Liver (tissue), 9 donors: ENCODE data around the gene RHPN2. TPM values are rescaled to one million over a fixed set of nuclear protein-coding genes. Genes with fewer than 3 reads are reported as not detected.

ENCODE experiments used
- DNase-seq: peaks from one replicate; pipeline ENCODE4 v3.0.0-alpha.2; 2017; ENCODE audit warnings: low spot score
- H3K27ac ChIP-seq, 2 donors: one replicate each; pipeline ENCODE4 v1.7.0; 2013; ENCODE audit warnings: inconsistent platforms in 2 of 2, low read length in 2 of 2, control low read depth in 1 of 2, low read depth in 1 of 2, mild to moderate bottlenecking in 1 of 2
- H3K27me3 ChIP-seq, 4 donors: one replicate each; pipeline versions ENCODE4 v1.6.1 to v1.7.0; 2013; ENCODE audit warnings: low read length in 3 of 4, inconsistent platforms in 1 of 4, mild to moderate bottlenecking in 1 of 4, moderate library complexity in 1 of 4; ENCODE audit not compliant: control insufficient read depth in 4 of 4, insufficient read depth in 4 of 4
- H3K36me3 ChIP-seq, 4 donors: one replicate each; pipeline versions ENCODE4 v1.6.1 to v1.7.0; 2013; ENCODE audit warnings: low read length in 3 of 4, mild to moderate bottlenecking in 3 of 4, low read depth in 1 of 4, moderate library complexity in 1 of 4; ENCODE audit not compliant: control insufficient read depth in 4 of 4, insufficient read depth in 3 of 4
- H3K4me1 ChIP-seq, 4 donors: one replicate each; pipeline versions ENCODE4 v1.6.1 to v1.7.0; 2013; ENCODE audit warnings: low read length in 3 of 4, mild to moderate bottlenecking in 3 of 4, moderate library complexity in 1 of 4; ENCODE audit not compliant: control insufficient read depth in 4 of 4, insufficient read depth in 4 of 4
- H3K4me3 ChIP-seq, 3 donors: one replicate each; pipeline versions ENCODE4 v1.6.1 to v1.7.0; 2013; ENCODE audit warnings: low read length in 3 of 3, control low read depth in 1 of 3, low read depth in 1 of 3, mild to moderate bottlenecking in 1 of 3
- H3K9ac ChIP-seq, 2 donors: one replicate each; pipeline ENCODE4 v1.7.0; 2013; ENCODE audit warnings: low read length in 2 of 2, mild to moderate bottlenecking in 2 of 2, moderate library complexity in 2 of 2, control low read depth in 1 of 2, low read depth in 1 of 2
- H3K9me3 ChIP-seq, 4 donors: one replicate each; pipeline versions ENCODE4 v1.6.1 to v1.7.0; 2013; ENCODE audit warnings: low read length in 3 of 4; ENCODE audit not compliant: control insufficient read depth in 4 of 4
- EGR1 ChIP-seq, 2 donors: IDR thresholded peaks; 2 replicates each; pipeline ENCODE4 v1.6.1; 2016 to 2018; ENCODE audit warnings: antibody characterized with exemption in 2 of 2, low read depth in 2 of 2
- FOXA1 ChIP-seq: IDR thresholded peaks from 2 replicates; pipeline ENCODE4 v1.6.1; 2016; ENCODE audit warnings: antibody characterized with exemption
- FOXA2 ChIP-seq: IDR thresholded peaks from 2 replicates; pipeline ENCODE4 v1.6.1; 2016; ENCODE audit warnings: antibody characterized with exemption
- GABPA ChIP-seq, 2 donors: IDR thresholded peaks in 1 of 2; conservative IDR thresholded peaks in 1 of 2; 2 replicates each; pipeline ENCODE4 v1.6.1; 2016; ENCODE audit warnings: antibody characterized with exemption in 2 of 2, mild to moderate bottlenecking in 1 of 2, moderate library complexity in 1 of 2
- HNF4A ChIP-seq, 2 donors: conservative IDR thresholded peaks; 2 replicates each; pipeline ENCODE4 v1.6.1; 2016; ENCODE audit warnings: antibody characterized with exemption in 2 of 2, mild to moderate bottlenecking in 2 of 2
- HNF4G ChIP-seq: IDR thresholded peaks from 2 replicates; pipeline ENCODE4 v1.6.1; 2016; ENCODE audit warnings: antibody characterized with exemption
- JUND ChIP-seq, 2 donors: IDR thresholded peaks; 2 replicates each; pipeline ENCODE4 v1.6.1; 2016; ENCODE audit warnings: antibody characterized with exemption in 2 of 2
- NR2F2 ChIP-seq: IDR thresholded peaks from 2 replicates; pipeline ENCODE4 v1.6.1; 2016; ENCODE audit warnings: antibody characterized with exemption
- RAD21 ChIP-seq, 2 donors: IDR thresholded peaks; 2 replicates each; pipeline ENCODE4 v1.6.1; 2016; ENCODE audit warnings: antibody characterized with exemption in 2 of 2, mild to moderate bottlenecking in 2 of 2
- RXRA ChIP-seq, 2 donors: IDR thresholded peaks; 2 replicates each; pipeline ENCODE4 v1.6.1; 2017 to 2018; ENCODE audit warnings: antibody characterized with exemption in 2 of 2, mild to moderate bottlenecking in 1 of 2
- SP1 ChIP-seq: IDR thresholded peaks from 2 replicates; pipeline ENCODE4 v1.6.1; 2018; ENCODE audit warnings: antibody characterized with exemption, mild to moderate bottlenecking
- TAF1 ChIP-seq: conservative IDR thresholded peaks from 2 replicates; pipeline ENCODE4 v1.6.1; 2016; ENCODE audit warnings: antibody characterized with exemption, mild to moderate bottlenecking
- whole genome bisulfite sequencing: extraction: QIAGEN DNeasy Blood & Tissue Kit; methylation state at CpG from one replicate; pipeline ENCODE4 v1.1.7; 2013; 5-methylcytosine and 5-hydroxymethylcytosine counted together
- polyA plus RNA-seq, 2 donors: library from polyadenylated mRNA; stranded (reverse) in 1 of 2; unstranded in 1 of 2; fragments of 200-250 nt in 1 of 2; fragments of >200 nt in 1 of 2; fragmentation: Nextera tagmentation in 1 of 2; extraction: Ambion mirVana in 1 of 2; gene quantifications; one replicate each; pipeline versions ENCODE4 v1.2.1 to v1.2.3, GENCODE V29; 2013 to 2015
- total RNA-seq, 2 donors: library from RNA; depleted of rRNA; stranded (reverse); fragments of >200 nt; gene quantifications; one replicate each; pipeline ENCODE4 v1.2.3, GENCODE V29; 2014
- TF ChIP-seq, protein P1 (sequence below): IDR thresholded peaks from 2 replicates; pipeline ENCODE4 v1.6.1; 2016; ENCODE audit warnings: antibody characterized with exemption, mild to moderate bottlenecking
- TF ChIP-seq, protein P2 (sequence below): fragments of 150-350 bp; IDR thresholded peaks from 2 replicates; pipeline ENCODE4 v1.5.1; 2017; ENCODE audit warnings: improper control_type of control experiment, low read depth, low read length; ENCODE audit not compliant: missing input control
- TF ChIP-seq, protein P3 (sequence below): IDR thresholded peaks from 2 replicates; pipeline ENCODE4 v1.6.1; 2016; ENCODE audit warnings: antibody characterized with exemption
- donor health status: healthy.
- donor health status: healthy.
- donor health status: healthy.
- donor health status: healthy.
- donor health status: healthy.

Gene RHPN2
- total and polyA plus RNA-seq, 4 donors = 7.6 to 31.5 (median 9.8) TPM

DNA sequence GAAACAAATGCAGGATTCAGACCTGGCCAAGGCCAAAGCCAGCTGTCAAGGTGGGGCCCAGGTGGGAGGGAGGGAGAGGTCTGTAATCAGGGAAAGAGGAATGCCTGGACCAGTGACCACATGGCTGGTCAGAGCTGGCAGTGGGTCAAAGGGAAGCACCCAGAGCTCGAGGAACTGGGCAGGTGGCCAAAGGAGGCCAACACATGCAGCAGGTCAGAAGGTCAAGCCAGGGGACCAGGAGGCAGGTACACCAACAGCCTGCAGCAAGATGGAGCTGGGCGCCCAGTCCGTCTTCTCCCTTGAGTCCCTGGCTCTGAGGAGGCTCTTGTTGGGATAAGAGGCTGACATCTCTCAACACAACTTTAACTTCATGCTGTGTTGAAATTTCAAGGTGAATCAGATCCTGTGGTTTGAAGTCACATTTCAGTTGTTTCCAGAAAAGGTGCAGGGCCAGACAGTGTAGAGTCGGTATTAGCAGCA is 33.4 kb upstream of the RHPN2 start:
- TF ChIP-seq NR2F2 = peak; percentile 86
- no peak for TF ChIP-seq EGR1 (IDR thresholded peaks at IDR 0.05; ENCODE audit: low read depth in 2 of 2)
- no peak for TF ChIP-seq SP1
- peak in 1 of 2 donors; percentile 40 for TF ChIP-seq RAD21 (IDR thresholded peaks at IDR 0.05)
- TF ChIP-seq RXRA (IDR thresholded peaks at IDR 0.05) = peak; percentile 16 to 33
- peak in 1 of 2 donors; percentile 14 for TF ChIP-seq HNF4A (conservative IDR thresholded peaks at IDR 0.05)
- TF ChIP-seq, protein P1, sequence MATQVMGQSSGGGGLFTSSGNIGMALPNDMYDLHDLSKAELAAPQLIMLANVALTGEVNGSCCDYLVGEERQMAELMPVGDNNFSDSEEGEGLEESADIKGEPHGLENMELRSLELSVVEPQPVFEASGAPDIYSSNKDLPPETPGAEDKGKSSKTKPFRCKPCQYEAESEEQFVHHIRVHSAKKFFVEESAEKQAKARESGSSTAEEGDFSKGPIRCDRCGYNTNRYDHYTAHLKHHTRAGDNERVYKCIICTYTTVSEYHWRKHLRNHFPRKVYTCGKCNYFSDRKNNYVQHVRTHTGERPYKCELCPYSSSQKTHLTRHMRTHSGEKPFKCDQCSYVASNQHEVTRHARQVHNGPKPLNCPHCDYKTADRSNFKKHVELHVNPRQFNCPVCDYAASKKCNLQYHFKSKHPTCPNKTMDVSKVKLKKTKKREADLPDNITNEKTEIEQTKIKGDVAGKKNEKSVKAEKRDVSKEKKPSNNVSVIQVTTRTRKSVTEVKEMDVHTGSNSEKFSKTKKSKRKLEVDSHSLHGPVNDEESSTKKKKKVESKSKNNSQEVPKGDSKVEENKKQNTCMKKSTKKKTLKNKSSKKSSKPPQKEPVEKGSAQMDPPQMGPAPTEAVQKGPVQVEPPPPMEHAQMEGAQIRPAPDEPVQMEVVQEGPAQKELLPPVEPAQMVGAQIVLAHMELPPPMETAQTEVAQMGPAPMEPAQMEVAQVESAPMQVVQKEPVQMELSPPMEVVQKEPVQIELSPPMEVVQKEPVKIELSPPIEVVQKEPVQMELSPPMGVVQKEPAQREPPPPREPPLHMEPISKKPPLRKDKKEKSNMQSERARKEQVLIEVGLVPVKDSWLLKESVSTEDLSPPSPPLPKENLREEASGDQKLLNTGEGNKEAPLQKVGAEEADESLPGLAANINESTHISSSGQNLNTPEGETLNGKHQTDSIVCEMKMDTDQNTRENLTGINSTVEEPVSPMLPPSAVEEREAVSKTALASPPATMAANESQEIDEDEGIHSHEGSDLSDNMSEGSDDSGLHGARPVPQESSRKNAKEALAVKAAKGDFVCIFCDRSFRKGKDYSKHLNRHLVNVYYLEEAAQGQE = no peak
- Histone ChIP-seq H3K27ac (no peak overlapping the region), H3K4me3 (no peak overlapping the region), H3K36me3 (peaks cover 10 to 59% (median 36%) of the 10 kb centered on the region in 4 donors), H3K4me1 (no peaks in the 10 kb centered on the region), H3K9ac (no peak overlapping the region), H3K27me3 (no peaks in the 10 kb centered on the region), H3K9me3 (no peaks in the 10 kb centered on the region)
- DNase-seq = peak; percentile 72
- whole genome bisulfite sequencing = 75% methylated on average over 4 of the region's 4 CpGs

DNA sequence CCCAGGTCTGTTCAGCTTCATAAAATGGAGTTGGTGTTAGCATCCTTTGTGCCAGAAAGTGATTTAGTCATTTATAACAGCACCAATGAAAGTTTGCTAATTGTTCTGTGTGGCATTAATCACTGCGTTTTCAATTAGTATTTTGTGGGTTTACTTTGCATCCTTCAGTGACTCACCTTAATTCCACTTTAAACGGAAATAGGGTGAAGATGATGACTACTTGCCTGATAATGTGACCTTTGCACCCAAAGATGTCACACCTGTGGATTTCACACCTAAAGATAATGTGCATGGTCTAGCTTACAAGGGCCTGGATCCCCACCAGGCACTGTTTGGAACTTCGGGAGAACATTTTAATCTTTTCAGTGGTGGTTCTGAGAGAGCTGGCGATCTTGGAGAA is 31.3 kb upstream of the RHPN2 start:
- no peaks in the 10 kb centered on the region for H3K9me3 ChIP-seq
- no peak overlapping the region for H3K27ac ChIP-seq
- peaks cover 12 to 61% (median 35%) of the 10 kb centered on the region in 4 donors for H3K36me3 ChIP-seq
- no peaks in the 10 kb centered on the region for H3K4me1 ChIP-seq
- 91% methylated on average over 4 of the region's 4 CpGs for WGBS
- no peak overlapping the region for H3K4me3 ChIP-seq
- TF ChIP-seq, protein P2, sequence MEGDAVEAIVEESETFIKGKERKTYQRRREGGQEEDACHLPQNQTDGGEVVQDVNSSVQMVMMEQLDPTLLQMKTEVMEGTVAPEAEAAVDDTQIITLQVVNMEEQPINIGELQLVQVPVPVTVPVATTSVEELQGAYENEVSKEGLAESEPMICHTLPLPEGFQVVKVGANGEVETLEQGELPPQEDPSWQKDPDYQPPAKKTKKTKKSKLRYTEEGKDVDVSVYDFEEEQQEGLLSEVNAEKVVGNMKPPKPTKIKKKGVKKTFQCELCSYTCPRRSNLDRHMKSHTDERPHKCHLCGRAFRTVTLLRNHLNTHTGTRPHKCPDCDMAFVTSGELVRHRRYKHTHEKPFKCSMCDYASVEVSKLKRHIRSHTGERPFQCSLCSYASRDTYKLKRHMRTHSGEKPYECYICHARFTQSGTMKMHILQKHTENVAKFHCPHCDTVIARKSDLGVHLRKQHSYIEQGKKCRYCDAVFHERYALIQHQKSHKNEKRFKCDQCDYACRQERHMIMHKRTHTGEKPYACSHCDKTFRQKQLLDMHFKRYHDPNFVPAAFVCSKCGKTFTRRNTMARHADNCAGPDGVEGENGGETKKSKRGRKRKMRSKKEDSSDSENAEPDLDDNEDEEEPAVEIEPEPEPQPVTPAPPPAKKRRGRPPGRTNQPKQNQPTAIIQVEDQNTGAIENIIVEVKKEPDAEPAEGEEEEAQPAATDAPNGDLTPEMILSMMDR = no peak
- TF ChIP-seq JUND (IDR thresholded peaks at IDR 0.05) (no peak), FOXA1 (no peak), RAD21 (IDR thresholded peaks at IDR 0.05) (no peak), TAF1 (no peak), HNF4A (conservative IDR thresholded peaks at IDR 0.05) (no peak), GABPA (IDR thresholded peaks at IDR 0.05 in 1 of 2, conservative IDR thresholded peaks at IDR 0.05 in 1 of 2) (no peak), FOXA2 (no peak), HNF4G (no peak), NR2F2 (no peak)
- TF ChIP-seq, protein P3, sequence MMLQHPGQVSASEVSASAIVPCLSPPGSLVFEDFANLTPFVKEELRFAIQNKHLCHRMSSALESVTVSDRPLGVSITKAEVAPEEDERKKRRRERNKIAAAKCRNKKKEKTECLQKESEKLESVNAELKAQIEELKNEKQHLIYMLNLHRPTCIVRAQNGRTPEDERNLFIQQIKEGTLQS = no peak
- no peak for DNase-seq
- H3K27me3 ChIP-seq = no peaks in the 10 kb centered on the region
- no peak overlapping the region for H3K9ac ChIP-seq
